SK-N-MC (cell line): Measurements from ENCODE around the gene C7orf33.
"Not testable (repeated sequence)": the region's sequence is repeated elsewhere in the genome, so short reads cannot be mapped to it uniquely, and the experiment has no call there.

Experiments used
- EZH2 ChIP-seq: fragments of 200-600 bp; sonication (generic); IDR thresholded peaks from one replicate; pipeline ENCODE4 v1.6.1; 2017; ENCODE audit warnings: antibody characterized with exemption
- FOXP2 ChIP-seq: optimal IDR thresholded peaks from 2 replicates; pipeline ENCODE3; 2011; ENCODE audit warnings: mild to moderate bottlenecking, moderate library complexity; ENCODE audit not compliant: insufficient read depth; ENCODE audit errors: extremely low read length, control extremely low read depth
- POLR2AphosphoS5 ChIP-seq: IDR thresholded peaks from 2 replicates; pipeline ENCODE4 v1.6.1; 2012; ENCODE audit warnings: mild to moderate bottlenecking, low read depth, low read length, borderline replicate concordance

DNA sequence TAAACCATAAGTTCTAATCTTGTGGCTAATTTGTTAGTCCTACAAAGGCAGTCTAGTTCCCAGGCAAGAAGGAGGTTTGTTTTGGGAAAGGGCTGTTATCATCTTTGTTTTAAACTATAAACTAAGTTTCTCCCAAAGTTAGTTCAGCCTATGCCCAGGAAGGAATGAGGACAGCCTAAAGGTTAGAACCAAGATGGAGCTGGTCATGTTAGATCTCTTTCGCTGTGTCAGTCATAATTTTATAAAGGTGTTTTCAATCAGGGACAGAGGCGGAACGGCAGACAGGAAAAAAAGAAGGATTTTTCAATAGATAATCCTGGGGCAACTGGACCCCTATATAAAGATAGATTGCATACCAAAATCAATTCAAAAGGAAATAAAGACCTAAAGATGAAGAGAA is 19.6 kb upstream of the C7orf33 start:
- not testable (repeated sequence) for TF ChIP-seq EZH2, POLR2AphosphoS5, FOXP2
